ENCODE measurements around the gene ONECUT2.

- no peak for TF ChIP-seq CTCF (IDR thresholded peaks at IDR 0.05; ENCODE audit: low read depth, low read length)
- no peak for TF ChIP-seq EZH2phosphoT487 (IDR thresholded peaks at IDR 0.05; ENCODE audit: low read depth)
Observed at GRCh38 chr18:57475903-57476302, 40.7 kb downstream of the ONECUT2 start.
